Rectal smooth muscle tissue (tissue), 1 donor: ENCODE measurements around the gene CASQ2.
A peak's percentile ranks its signal among the peaks of the same experiment; 100 is the strongest.

Experiments used
- H3K27ac ChIP-seq: one replicate; pipeline ENCODE4 v1.7.0; 2013; ENCODE audit warnings: low read depth, low read length, inconsistent platforms
- H3K27me3 ChIP-seq: one replicate; pipeline ENCODE4 v1.7.0; 2013; ENCODE audit warnings: low read length; ENCODE audit not compliant: control insufficient read depth, insufficient read depth
- H3K36me3 ChIP-seq: one replicate; pipeline ENCODE4 v1.7.0; 2013; ENCODE audit warnings: low read length; ENCODE audit not compliant: control insufficient read depth, insufficient read depth
- H3K4me1 ChIP-seq: one replicate; pipeline ENCODE4 v1.7.0; 2013; ENCODE audit warnings: low read length; ENCODE audit not compliant: control insufficient read depth, insufficient read depth
- H3K4me3 ChIP-seq: one replicate; pipeline ENCODE4 v1.7.0; 2013; ENCODE audit warnings: low read length
- H3K9ac ChIP-seq: one replicate; pipeline ENCODE4 v1.7.0; 2013; ENCODE audit warnings: low read length

The CASQ2 gene

GRCh38 chr1:115677182-115677555 is 91.3 kb downstream of the CASQ2 start:
- peak overlapping the region; percentile 79 for H3K27ac ChIP-seq

GRCh38 chr1:115676498-115677181 is 91.9 kb downstream of the CASQ2 start:
- Histone ChIP-seq H3K9ac (no peak overlapping the region), H3K4me1 (peaks cover 59% of the 10 kb centered on the region), H3K27ac (peak overlapping the region; percentile 79), H3K4me3 (no peak overlapping the region), H3K27me3 (no peaks in the 10 kb centered on the region), H3K36me3 (peaks cover 3% of the 10 kb centered on the region)

More at GRCh38 chr1:115677182-115677555, 91.3 kb downstream of the CASQ2 start:
- no peak overlapping the region for H3K4me3 ChIP-seq
- peaks cover 3% of the 10 kb centered on the region for H3K36me3 ChIP-seq
- no peak overlapping the region for H3K9ac ChIP-seq
- H3K4me1 ChIP-seq: peaks cover 54% of the 10 kb centered on the region
- H3K27me3 ChIP-seq: no peaks in the 10 kb centered on the region

DNA sequence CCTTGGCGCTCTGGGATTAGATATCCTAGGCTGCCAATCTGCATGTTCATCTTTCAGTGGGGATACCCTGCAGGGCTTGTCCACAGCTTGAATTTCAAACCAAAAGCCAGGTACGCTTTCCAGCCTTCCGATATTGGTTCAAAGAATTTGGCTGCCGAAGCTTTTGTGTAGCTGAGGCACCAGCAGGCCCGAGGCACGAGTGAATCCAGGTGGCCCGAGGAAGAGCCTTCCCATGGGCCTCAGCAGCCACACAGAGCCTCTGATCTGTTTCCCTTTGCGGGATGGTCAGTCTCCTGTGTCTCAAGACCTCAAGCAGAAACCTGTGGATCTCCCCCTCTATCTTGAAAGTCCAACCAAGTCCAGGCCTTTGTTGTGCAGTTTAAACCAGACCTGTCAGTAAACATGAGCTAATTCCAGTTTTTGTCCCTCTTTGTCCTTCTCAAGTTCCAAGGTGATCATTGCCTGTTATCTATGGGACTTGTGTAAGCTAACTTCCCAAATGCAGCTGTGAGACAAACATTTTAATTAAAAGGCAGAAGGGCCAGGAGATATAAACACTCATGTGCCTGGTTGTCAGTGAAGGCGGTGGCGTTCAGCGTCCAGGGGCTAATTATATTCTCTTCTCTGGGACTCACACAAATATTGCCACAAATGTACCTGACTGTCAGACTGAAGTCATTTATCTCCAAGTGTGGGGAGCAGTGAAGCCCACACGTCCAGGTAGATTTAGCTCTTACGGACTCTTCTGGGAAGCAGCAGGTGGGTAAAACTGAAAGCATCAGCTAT is 96.1 kb downstream of the CASQ2 start:
- H3K36me3 ChIP-seq: peaks cover 3% of the 10 kb centered on the region
- peaks cover 53% of the 10 kb centered on the region for H3K4me1 ChIP-seq
- no peak overlapping the region for H3K4me3 ChIP-seq
- no peak overlapping the region for H3K9ac ChIP-seq
- H3K27me3 ChIP-seq: no peaks in the 10 kb centered on the region
- H3K27ac ChIP-seq: peak overlapping the region; percentile 77

DNA sequence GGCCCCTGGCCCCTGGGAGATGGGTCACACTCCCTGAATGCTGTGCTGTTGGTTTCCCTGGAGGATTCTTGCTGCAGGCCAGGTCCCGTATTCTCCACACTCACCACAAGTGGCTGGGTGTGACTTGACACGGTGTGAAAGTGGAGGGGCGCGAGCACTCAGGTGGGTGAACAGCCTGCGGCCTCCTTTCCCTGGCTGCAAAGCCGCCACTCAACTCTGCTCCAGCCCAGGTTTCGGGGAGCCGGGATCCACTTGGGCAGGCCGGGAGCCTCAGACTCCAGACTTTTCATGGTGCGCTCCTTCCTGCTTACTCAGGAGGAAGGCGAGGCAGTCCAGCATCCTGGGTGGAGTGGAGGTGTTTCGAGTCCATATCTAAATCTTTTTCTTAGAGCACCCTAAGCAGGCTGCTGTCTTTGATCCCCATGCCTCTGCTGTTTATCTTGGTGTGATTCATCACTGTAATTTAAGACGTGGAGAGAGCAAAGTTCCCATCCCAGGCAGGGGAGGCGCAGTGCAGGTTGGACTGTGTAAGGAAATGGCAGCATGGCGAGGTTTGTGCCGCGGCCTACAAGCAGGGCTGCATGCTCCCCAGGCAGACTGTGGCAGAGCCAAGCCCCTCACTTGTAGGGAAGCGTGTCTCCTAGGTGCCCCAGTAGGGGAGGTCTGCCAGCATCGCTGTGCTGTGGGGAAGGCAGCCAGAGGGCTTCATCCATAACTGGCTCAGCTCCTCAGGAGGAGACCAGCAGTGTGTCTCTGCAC is 97.2 kb downstream of the CASQ2 start:
- peaks cover 49% of the 10 kb centered on the region for H3K4me1 ChIP-seq
- H3K36me3 ChIP-seq: peaks cover 3% of the 10 kb centered on the region
- H3K27ac ChIP-seq: peak overlapping the region; percentile 72
- no peak overlapping the region for H3K9ac ChIP-seq
- H3K27me3 ChIP-seq: no peaks in the 10 kb centered on the region
- no peak overlapping the region for H3K4me3 ChIP-seq

GRCh38 chr1:115670476-115671175 is 97.9 kb downstream of the CASQ2 start:
- Histone ChIP-seq H3K27me3 (no peaks in the 10 kb centered on the region), H3K36me3 (peaks cover 3% of the 10 kb centered on the region), H3K4me1 (peaks cover 47% of the 10 kb centered on the region), H3K4me3 (no peak overlapping the region), H3K27ac (peak overlapping the region; percentile 72), H3K9ac (no peak overlapping the region)

DNA sequence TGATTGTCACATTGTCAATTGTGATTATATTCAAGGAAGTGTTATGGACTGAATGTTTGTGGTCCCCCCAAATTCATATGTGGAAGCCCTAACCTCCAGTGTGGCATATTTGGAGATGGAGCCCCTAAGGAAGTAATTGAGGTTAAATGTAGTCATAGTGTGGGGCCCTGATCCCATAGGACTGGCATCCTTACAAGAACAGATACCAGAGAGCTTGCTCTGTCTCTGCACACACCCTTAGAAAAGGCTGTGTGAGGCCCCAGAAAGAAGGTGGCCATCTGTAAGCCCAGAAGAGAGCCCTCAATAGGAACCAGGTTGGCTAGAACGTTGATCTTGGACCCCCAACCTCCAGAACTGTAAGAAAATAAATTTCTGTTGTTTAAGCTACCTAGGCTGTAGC is 98.6 kb downstream of the CASQ2 start:
- H3K9ac ChIP-seq: no peak overlapping the region
- peak overlapping the region; percentile 72 for H3K27ac ChIP-seq
- no peak overlapping the region for H3K4me3 ChIP-seq
- H3K4me1 ChIP-seq: peaks cover 47% of the 10 kb centered on the region
- H3K27me3 ChIP-seq: no peaks in the 10 kb centered on the region
- H3K36me3 ChIP-seq: peaks cover 3% of the 10 kb centered on the region

GRCh38 chr1:115669002-115669673 is 99.4 kb downstream of the CASQ2 start:
- H3K27ac ChIP-seq: peak overlapping the region; percentile 72
- H3K4me1 ChIP-seq: peaks cover 43% of the 10 kb centered on the region
- H3K36me3 ChIP-seq: peaks cover 5% of the 10 kb centered on the region
- no peak overlapping the region for H3K4me3 ChIP-seq
- no peaks in the 10 kb centered on the region for H3K27me3 ChIP-seq
- no peak overlapping the region for H3K9ac ChIP-seq

DNA sequence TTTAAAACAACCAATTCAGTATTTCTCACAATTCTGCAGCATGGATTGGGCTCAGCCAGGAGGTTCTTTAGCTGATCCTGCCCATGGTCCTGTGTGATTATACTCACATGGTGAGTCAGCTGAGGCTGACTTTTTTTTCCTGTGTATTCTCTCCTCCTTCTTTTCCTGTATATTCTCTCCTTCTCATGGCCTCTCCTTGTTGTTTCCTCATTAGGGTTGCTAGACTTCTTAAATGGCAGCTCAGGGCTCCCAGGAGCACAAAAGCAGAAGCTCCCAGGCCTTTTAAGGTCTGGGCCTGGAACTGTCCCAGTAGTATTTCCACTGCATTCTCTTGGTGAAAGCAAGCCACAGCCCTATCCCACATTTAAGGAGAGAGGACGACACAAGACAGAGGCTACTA is 99.9 kb downstream of the CASQ2 start:
- no peaks in the 10 kb centered on the region for H3K27me3 ChIP-seq
- peaks cover 39% of the 10 kb centered on the region for H3K4me1 ChIP-seq
- H3K4me3 ChIP-seq: no peak overlapping the region
- H3K9ac ChIP-seq: no peak overlapping the region
- H3K27ac ChIP-seq: peak overlapping the region; percentile 33
- H3K36me3 ChIP-seq: peaks cover 8% of the 10 kb centered on the region

DNA sequence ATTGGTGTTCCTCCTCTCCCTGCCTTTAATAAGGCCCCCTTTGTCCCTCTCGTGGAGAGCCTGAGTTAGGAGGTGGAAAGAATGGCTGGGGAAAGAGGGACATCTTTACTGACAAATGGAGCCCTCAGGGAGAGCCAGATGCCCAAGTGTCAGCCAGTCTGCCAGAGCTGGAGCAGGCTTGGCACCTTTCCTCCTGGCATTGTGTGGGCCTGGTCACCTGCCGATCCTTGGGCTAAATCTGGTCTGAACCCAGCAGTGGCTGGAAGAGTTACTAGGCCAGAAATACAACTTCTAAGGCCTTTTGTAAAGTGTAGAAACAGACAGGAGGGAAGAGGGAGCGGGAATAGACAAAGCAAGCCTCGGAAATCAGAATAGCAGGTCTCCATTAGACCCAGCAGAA is 101.8 kb downstream of the CASQ2 start:
- Histone ChIP-seq H3K36me3 (peaks cover 10% of the 10 kb centered on the region), H3K9ac (no peak overlapping the region), H3K27me3 (no peaks in the 10 kb centered on the region), H3K27ac (peak overlapping the region; percentile 43), H3K4me3 (no peak overlapping the region), H3K4me1 (peaks cover 22% of the 10 kb centered on the region)

- Histone ChIP-seq H3K9ac (no peak overlapping the region), H3K27ac (no peak overlapping the region), H3K27me3 (no peaks in the 10 kb centered on the region), H3K4me3 (no peak overlapping the region), H3K36me3 (peaks cover 10% of the 10 kb centered on the region), H3K4me1 (peaks cover 17% of the 10 kb centered on the region)
Measured at GRCh38 chr1:115666206-115666605, 102.3 kb downstream of the CASQ2 start.

DNA sequence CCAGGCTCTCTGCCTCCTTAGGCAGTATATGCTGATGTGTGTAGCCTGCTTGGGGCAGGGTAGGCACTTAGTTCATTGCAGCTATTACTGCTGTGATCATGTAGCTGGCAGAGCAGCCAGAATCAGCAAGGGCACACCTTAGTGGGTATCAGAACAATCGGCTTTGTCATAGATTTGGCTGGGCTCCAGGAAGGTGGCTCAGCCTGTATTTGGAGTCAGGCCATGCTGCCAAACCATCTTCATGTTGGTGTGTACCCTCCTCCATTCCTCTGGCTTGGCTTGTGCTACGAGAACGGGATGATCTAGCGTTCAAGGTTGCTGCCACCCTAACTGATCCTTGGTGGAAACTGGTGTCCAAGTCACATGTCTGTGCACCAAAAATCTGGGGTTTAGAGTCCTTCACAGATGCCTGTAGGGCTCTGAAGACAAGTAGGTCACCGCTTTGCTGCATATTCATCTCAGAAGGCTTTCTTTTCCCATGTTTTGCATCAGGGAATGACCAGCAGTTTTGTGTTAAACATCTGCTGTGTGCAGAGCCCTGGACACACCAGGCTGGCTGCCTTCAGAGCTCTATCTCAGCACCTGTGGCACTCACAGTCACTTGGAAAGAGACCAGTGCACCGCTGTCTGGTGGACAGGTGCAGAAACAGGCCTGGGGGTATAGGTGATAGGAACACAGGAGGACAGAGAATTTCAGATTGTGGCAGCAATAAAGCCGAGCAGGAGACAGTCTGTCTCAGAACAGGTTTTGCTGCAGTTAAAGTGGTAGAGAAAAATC is 103.0 kb downstream of the CASQ2 start:
- H3K27me3 ChIP-seq: no peaks in the 10 kb centered on the region
- peaks cover 14% of the 10 kb centered on the region for H3K36me3 ChIP-seq
- no peak overlapping the region for H3K4me3 ChIP-seq
- H3K9ac ChIP-seq: no peak overlapping the region
- H3K27ac ChIP-seq: no peak overlapping the region
- peaks cover 13% of the 10 kb centered on the region for H3K4me1 ChIP-seq
